IMR-90 (cell line): ENCODE measurements around the gene MRC1. TPM values are rescaled to one million over a fixed set of nuclear protein-coding genes. Genes with fewer than 3 reads are reported as not detected.

ENCODE experiments used
- ATAC-seq: fragments of 200-7000 bp; cut with Tn5 transposase; 2 replicates; pipeline ENCODE4 v1.9.1; 2020; ENCODE audit warnings: low read depth, mild to moderate bottlenecking, moderate library complexity
- BruUV-seq: library from RNA; stranded (reverse); fragments of 400-500 nt; replicated peaks from 2 replicates; lab custom pipeline; 2021; lab: Mats Ljungman, UMichigan
- CTCF ChIA-PET: fragments of 300-600 bp; formaldehyde crosslinking; extraction: SDS; loops from one replicate; lab custom pipeline; 2021; ENCODE audit warnings: antibody characterized with exemption; lab: Yijun Ruan, JAX
- POLR2A ChIA-PET: fragments of 300-600 bp; sonication (Branson Sonifier 250); formaldehyde crosslinking; loops from one replicate; lab custom pipeline; 2022; ENCODE audit warnings: antibody characterized with exemption; ENCODE audit not compliant: unreplicated experiment; lab: Charles Lee
- DNase-seq: peaks from one replicate; pipeline ENCODE4 v3.0.0; 2013
- H2AFZ ChIP-seq: replicated peaks from 2 replicates; pipeline ENCODE3; 2013; ENCODE audit warnings: low read length, mild to moderate bottlenecking; ENCODE audit not compliant: poor library complexity
- H2AK5ac ChIP-seq: 2 replicates; pipeline ENCODE4 v1.6.1; 2013; ENCODE audit warnings: low read depth, low read length, inconsistent platforms
- H2AK9ac ChIP-seq: replicated peaks from 2 replicates; pipeline ENCODE3; 2013; ENCODE audit warnings: mild to moderate bottlenecking, low read depth, low read length, moderate library complexity; ENCODE audit not compliant: poor library complexity
- H2BK120ac ChIP-seq: 2 replicates; pipeline ENCODE4 v1.6.1; 2013; ENCODE audit warnings: low read depth, low read length, inconsistent platforms
- H2BK15ac ChIP-seq: 3 replicates; pipeline ENCODE4 v1.6.1; 2013; ENCODE audit warnings: low read depth, low read length, inconsistent platforms
- H2BK20ac ChIP-seq: 2 replicates; pipeline ENCODE4 v1.6.1; 2013; ENCODE audit warnings: low read depth, mild to moderate bottlenecking, inconsistent platforms, low read length, moderate library complexity
- H2BK5ac ChIP-seq: 2 replicates; pipeline ENCODE4 v1.6.1; 2013; ENCODE audit warnings: mild to moderate bottlenecking, low read depth, low read length, inconsistent platforms; ENCODE audit not compliant: poor library complexity, severe bottlenecking
- H3K14ac ChIP-seq: replicated peaks from 2 replicates; pipeline ENCODE4 v1.6.1; 2013; ENCODE audit warnings: low read depth, low read length, inconsistent platforms
- H3K18ac ChIP-seq: 2 replicates; pipeline ENCODE4 v1.6.1; 2013; ENCODE audit warnings: low read depth, low read length, control low read depth
- H3K23ac ChIP-seq: 2 replicates; pipeline ENCODE4 v1.6.1; 2013; ENCODE audit warnings: low read depth, low read length, inconsistent platforms
- H3K27ac ChIP-seq: 2 replicates; pipeline ENCODE4 v1.5.1; 2013; ENCODE audit warnings: mild to moderate bottlenecking, control low read depth, low read length; ENCODE audit not compliant: insufficient read depth
- H3K27me3 ChIP-seq: 2 replicates; pipeline ENCODE4 v1.6.1; 2013; ENCODE audit warnings: low read length; ENCODE audit not compliant: control insufficient read depth, insufficient read depth
- H3K36me3 ChIP-seq: 2 replicates; pipeline ENCODE4 v1.6.1; 2013; ENCODE audit warnings: low read length, mixed read lengths; ENCODE audit not compliant: control insufficient read depth, insufficient read depth
- H3K4ac ChIP-seq: 2 replicates; pipeline ENCODE4 v1.6.1; 2013; ENCODE audit warnings: low read depth, low read length, inconsistent platforms
- H3K4me1 ChIP-seq: 2 replicates; pipeline ENCODE4 v1.6.1; 2013; ENCODE audit warnings: low read length, mixed read lengths; ENCODE audit not compliant: control insufficient read depth, insufficient read depth
- H3K4me2 ChIP-seq: 2 replicates; pipeline ENCODE4 v1.6.1; 2013; ENCODE audit warnings: low read depth, mild to moderate bottlenecking, control low read depth, low read length, moderate library complexity
- H3K4me3 ChIP-seq: 2 replicates; pipeline ENCODE4 v1.5.1; 2013; ENCODE audit warnings: low read depth, mild to moderate bottlenecking, control low read depth, low read length, moderate library complexity; ENCODE audit not compliant: insufficient read depth
- H3K56ac ChIP-seq: 2 replicates; pipeline ENCODE4 v1.6.1; 2013; ENCODE audit warnings: low read length, inconsistent platforms; ENCODE audit not compliant: insufficient read depth; ENCODE audit errors: extremely low read depth
- H3K79me1 ChIP-seq, 2 experiments: 2 replicates each; pipeline ENCODE4 v1.6.1; 2013; ENCODE audit warnings: low read length in 2 of 2, inconsistent platforms in 1 of 2, low read depth in 1 of 2
- H3K9ac ChIP-seq: 2 replicates; pipeline ENCODE4 v1.6.1; 2013; ENCODE audit warnings: low read depth, low read length, control low read depth
- H3K9me1 ChIP-seq: 2 replicates; pipeline ENCODE4 v1.6.1; 2013; ENCODE audit warnings: low read length, inconsistent platforms; ENCODE audit not compliant: insufficient read depth
- H3K9me3 ChIP-seq: 2 replicates; pipeline ENCODE4 v1.6.1; 2013; ENCODE audit warnings: low read length; ENCODE audit not compliant: control insufficient read depth, insufficient read depth
- H4K20me1 ChIP-seq: 2 replicates; pipeline ENCODE4 v1.6.1; 2013; ENCODE audit warnings: low read length, inconsistent platforms; ENCODE audit not compliant: insufficient read depth
- H4K5ac ChIP-seq: 2 replicates; pipeline ENCODE4 v1.6.1; 2013; ENCODE audit warnings: mild to moderate bottlenecking, low read depth, low read length, control low read depth
- H4K8ac ChIP-seq, 2 experiments: 2 replicates each; pipeline ENCODE4 v1.6.1; 2013; ENCODE audit warnings: low read depth in 2 of 2, low read length in 2 of 2, control low read depth in 1 of 2, inconsistent platforms in 1 of 2
- H4K91ac ChIP-seq: 2 replicates; pipeline ENCODE4 v1.6.1; 2013; ENCODE audit warnings: low read depth, low read length, inconsistent platforms; ENCODE audit not compliant: insufficient read depth
- BHLHE40 ChIP-seq: fragments of 150-350 bp; IDR thresholded peaks from 2 replicates; pipeline ENCODE4 v1.6.1; 2016; ENCODE audit warnings: mild to moderate bottlenecking, low read depth, low read length
- CEBPB ChIP-seq: IDR thresholded peaks from 2 replicates; pipeline ENCODE4 v1.6.1; 2012; ENCODE audit warnings: low read depth, low read length, improper control_type of control experiment
- CHD1 ChIP-seq: IDR thresholded peaks from 2 replicates; pipeline ENCODE4 v1.6.1; 2012; ENCODE audit warnings: low read depth, low read length, improper control_type of control experiment
- MAFK ChIP-seq: IDR thresholded peaks from 2 replicates; pipeline ENCODE4 v1.6.1; 2012; ENCODE audit warnings: low read depth, low read length, improper control_type of control experiment
- MAZ ChIP-seq: IDR thresholded peaks from 2 replicates; pipeline ENCODE4 v1.6.1; 2012; ENCODE audit warnings: low read depth, mild to moderate bottlenecking, low read length, improper control_type of control experiment, moderate library complexity, borderline replicate concordance
- MXI1 ChIP-seq: IDR thresholded peaks from 2 replicates; pipeline ENCODE4 v1.6.1; 2012; ENCODE audit warnings: low read depth, mild to moderate bottlenecking, low read length, moderate library complexity, borderline replicate concordance
- NFE2L2 ChIP-seq: fragments of 150-350 bp; IDR thresholded peaks from 2 replicates; pipeline ENCODE4 v1.6.1; 2016; ENCODE audit warnings: low read depth, mild to moderate bottlenecking, low read length
- POLR2A ChIP-seq: IDR thresholded peaks from 2 replicates; pipeline ENCODE4 v1.6.1; 2012; ENCODE audit warnings: mild to moderate bottlenecking, low read depth, low read length
- RCOR1 ChIP-seq: IDR thresholded peaks from 2 replicates; pipeline ENCODE4 v1.6.1; 2012; ENCODE audit warnings: mild to moderate bottlenecking, low read length, improper control_type of control experiment; ENCODE audit not compliant: insufficient replicate concordance
- SMC3 ChIP-seq: fragments of 150-350 bp; IDR thresholded peaks from 2 replicates; pipeline ENCODE4 v1.6.1; 2016; ENCODE audit warnings: low read depth, mild to moderate bottlenecking, antibody characterized with exemption, low read length, moderate library complexity
- WGBS, 2 experiments: methylation state at CpG; one replicate each; pipeline versions ENCODE4 v1.1.5 to v1.1.7; 2013; ENCODE audit warnings: missing lambda C conversion rate in 2 of 2; ENCODE audit not compliant: insufficient read length in 1 of 2; ENCODE audit errors: extremely low coverage in 2 of 2; 5-methylcytosine and 5-hydroxymethylcytosine counted together
- dilution Hi-C: fragments of 300-500 bp; cut with HindIII; formaldehyde crosslinking; loops from one replicate; pipeline ENCODE4 v1.14.3; 2018; ENCODE audit warnings: low sequenced_read_pairs; ENCODE audit not compliant: unreplicated experiment
- in situ Hi-C: fragments of 300-500 bp; cut with MboI; formaldehyde crosslinking; loops from 3 replicates; pipeline ENCODE4 v1.14.3; 2019; ENCODE audit warnings: low sequenced_read_pairs, inconsistent platforms, mixed read lengths
- intact Hi-C: fragments of 100-400 bp; cut with micrococcal nuclease; formaldehyde crosslinking; loops from 2 replicates; pipeline ENCODE4 v1.10.0; 2022
- polyA plus RNA-seq, 3 experiments: library from polyadenylated mRNA; depleted of rRNA; stranded (reverse); fragments of >200 nt; gene quantifications; 2 replicates each; pipeline ENCODE4 v1.2.3, GENCODE V29; 2012; ENCODE audit warnings: low replicate concordance in 1 of 3
- total RNA-seq: library from RNA; depleted of rRNA; stranded (reverse); fragments of >200 nt; gene quantifications from 2 replicates; pipeline ENCODE4 v1.2.3, GENCODE V29; 2012
- TF ChIP-seq, protein P1 (sequence below): conservative IDR thresholded peaks from 2 replicates; pipeline ENCODE4 v1.5.1; 2012; ENCODE audit warnings: mild to moderate bottlenecking, low read depth, low read length, improper control_type of control experiment

The MRC1 gene
- total and polyA plus RNA-seq, 2 of the 4 experiments (the other 2 are of a cell fraction) = not detected

DNA sequence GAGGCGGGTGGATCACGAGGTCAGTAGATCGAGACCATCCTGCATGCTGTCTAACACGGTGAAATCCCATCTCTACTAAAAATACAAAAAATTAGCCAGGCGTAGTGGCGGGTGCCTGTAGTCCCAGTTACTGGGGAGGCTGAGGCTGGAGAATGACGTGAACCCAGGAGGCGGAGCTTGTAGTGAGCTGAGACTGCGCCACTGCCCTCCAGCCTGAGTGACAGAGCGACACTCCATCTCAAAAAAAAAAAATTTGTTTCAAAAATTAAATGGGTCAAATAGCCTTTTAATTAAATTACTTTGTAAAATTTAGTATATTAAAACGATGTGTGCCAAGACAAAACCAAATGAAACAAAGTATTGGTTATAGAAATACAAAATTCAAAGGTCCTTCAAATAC, 6.8 kb upstream of the MRC1 start:
- H2BK120ac ChIP-seq = no peak overlapping the region
- H4K20me1 ChIP-seq = no peaks in the 10 kb centered on the region
- H3K14ac ChIP-seq = no peak overlapping the region
- H2BK15ac ChIP-seq = no peak overlapping the region
- H2AFZ ChIP-seq = no peak overlapping the region
- dilution Hi-C loops = no loop called here
- no peak overlapping the region for H2BK5ac ChIP-seq
- H3K23ac ChIP-seq = no peak overlapping the region
- no peaks in the 10 kb centered on the region for H3K9me3 ChIP-seq
- no peaks in the 10 kb centered on the region for H3K4me1 ChIP-seq
- no peaks in the 10 kb centered on the region for H3K36me3 ChIP-seq
- no peak for ATAC-seq
- no peak overlapping the region for H3K18ac ChIP-seq
- H4K8ac ChIP-seq = no peak overlapping the region
- WGBS, 2 experiments = no CpG with 5 or more reads among the region's 11 CpGs
- POLR2A ChIA-PET = no interaction called here
- no peaks in the 10 kb centered on the region for H3K9me1 ChIP-seq
- H3K27me3 ChIP-seq = peaks cover 4% of the 10 kb centered on the region
- CTCF ChIA-PET = no interaction called here
- no peak overlapping the region for H3K4ac ChIP-seq
- in situ Hi-C loops = no loop called here
- no peak overlapping the region for H4K5ac ChIP-seq
- H3K4me2 ChIP-seq = no peak overlapping the region
- intact Hi-C loops = no loop called here
- H3K79me1 ChIP-seq = no peaks in the 10 kb centered on the region
- H2AK5ac ChIP-seq = no peak overlapping the region
- no peak overlapping the region for H2AK9ac ChIP-seq
- H2BK20ac ChIP-seq = no peak overlapping the region
- H3K4me3 ChIP-seq = no peak overlapping the region
- H3K56ac ChIP-seq = no peak overlapping the region
- TF ChIP-seq MAFK (no peak), MAZ (no peak), CHD1 (no peak), POLR2A (no peak), NFE2L2 (no peak), BHLHE40 (no peak), SMC3 (no peak), RCOR1 (no peak), CEBPB (no peak), MXI1 (no peak)
- TF ChIP-seq, protein P1, sequence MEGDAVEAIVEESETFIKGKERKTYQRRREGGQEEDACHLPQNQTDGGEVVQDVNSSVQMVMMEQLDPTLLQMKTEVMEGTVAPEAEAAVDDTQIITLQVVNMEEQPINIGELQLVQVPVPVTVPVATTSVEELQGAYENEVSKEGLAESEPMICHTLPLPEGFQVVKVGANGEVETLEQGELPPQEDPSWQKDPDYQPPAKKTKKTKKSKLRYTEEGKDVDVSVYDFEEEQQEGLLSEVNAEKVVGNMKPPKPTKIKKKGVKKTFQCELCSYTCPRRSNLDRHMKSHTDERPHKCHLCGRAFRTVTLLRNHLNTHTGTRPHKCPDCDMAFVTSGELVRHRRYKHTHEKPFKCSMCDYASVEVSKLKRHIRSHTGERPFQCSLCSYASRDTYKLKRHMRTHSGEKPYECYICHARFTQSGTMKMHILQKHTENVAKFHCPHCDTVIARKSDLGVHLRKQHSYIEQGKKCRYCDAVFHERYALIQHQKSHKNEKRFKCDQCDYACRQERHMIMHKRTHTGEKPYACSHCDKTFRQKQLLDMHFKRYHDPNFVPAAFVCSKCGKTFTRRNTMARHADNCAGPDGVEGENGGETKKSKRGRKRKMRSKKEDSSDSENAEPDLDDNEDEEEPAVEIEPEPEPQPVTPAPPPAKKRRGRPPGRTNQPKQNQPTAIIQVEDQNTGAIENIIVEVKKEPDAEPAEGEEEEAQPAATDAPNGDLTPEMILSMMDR = no peak
- no peak for DNase-seq
- H3K27ac ChIP-seq = no peak overlapping the region
- H3K9ac ChIP-seq = no peak overlapping the region
- no peak overlapping the region for H4K91ac ChIP-seq
- BruUV-seq = no TSS peak
